ENCODE results near the gene BBS9. TPM values are rescaled to one million over a fixed set of nuclear protein-coding genes. Genes with fewer than 3 reads are reported as not detected.

Gene BBS9
- total and polyA plus RNA-seq, 5 experiments from 2014 or later = 11.2 to 31.8 (median 12.7) TPM

GRCh38 chr7:33630359-33630758 is 501.0 kb downstream of the BBS9 start:
- Mint-ChIP-seq H3K27ac (no peak overlapping the region), H3K9me3 (peaks cover 0 to 18% (median 7%) of the 10 kb centered on the region in 9 donors)

GRCh38 chr7:33632322-33632721 is 503.0 kb downstream of the BBS9 start:
- no peak for DNase-seq
- H3K9me3 Mint-ChIP-seq = no peaks in the 10 kb centered on the region
- ATAC-seq = no peak
- no peak overlapping the region for H3K4me3 Mint-ChIP-seq
- no peaks in the 10 kb centered on the region for H3K27me3 Mint-ChIP-seq
- no peak overlapping the region for H3K27ac Mint-ChIP-seq
- POLR2A ChIA-PET = no interaction called here
- peaks cover 0 to 5% (median 4%) of the 10 kb centered on the region in 3 donors for H3K36me3 Mint-ChIP-seq
- peaks cover 0 to 3% (median 0%) of the 10 kb centered on the region in 4 donors for H3K4me1 Mint-ChIP-seq

More at GRCh38 chr7:33630359-33630758, 501.0 kb downstream of the BBS9 start:
- DNase-seq = no peak
- Mint-ChIP-seq H3K4me1 (peaks cover 0 to 2% (median 0%) of the 10 kb centered on the region in 4 donors), H3K36me3 (peaks cover 9 to 15% (median 11%) of the 10 kb centered on the region in 3 donors), H3K27me3 (no peaks in the 10 kb centered on the region), H3K4me3 (no peak overlapping the region)
- POLR2A ChIA-PET = no interaction called here
- no peak for ATAC-seq

GRCh38 chr7:33632840-33633525 is 503.6 kb downstream of the BBS9 start:
- Mint-ChIP-seq H3K27me3 (no peaks in the 10 kb centered on the region), H3K4me1 (peaks cover 0 to 3% (median 0%) of the 10 kb centered on the region in 4 donors), H3K4me3 (no peak overlapping the region), H3K9me3 (no peaks in the 10 kb centered on the region), H3K27ac (no peak overlapping the region), H3K36me3 (peaks cover 0 to 5% (median 5%) of the 10 kb centered on the region in 3 donors)
- POLR2A ChIA-PET = no interaction called here
- ATAC-seq (no peak), DNase-seq (no peak)

- no peak overlapping the region for H3K4me3 Mint-ChIP-seq
- peaks cover 0 to 10% (median 5%) of the 10 kb centered on the region in 3 donors for H3K36me3 Mint-ChIP-seq
- ATAC-seq (no peak), DNase-seq (no peak)
- POLR2A ChIA-PET = no interaction called here
- no peak overlapping the region for H3K27ac Mint-ChIP-seq
- no peaks in the 10 kb centered on the region for H3K9me3 Mint-ChIP-seq
- no peaks in the 10 kb centered on the region for H3K27me3 Mint-ChIP-seq
- peaks cover 0 to 3% (median 0%) of the 10 kb centered on the region in 4 donors for H3K4me1 Mint-ChIP-seq
Observed at GRCh38 chr7:33634606-33635005, 505.2 kb downstream of the BBS9 start.

- no peak for ATAC-seq
- no peaks in the 10 kb centered on the region for H3K9me3 Mint-ChIP-seq
- no peaks in the 10 kb centered on the region for H3K27me3 Mint-ChIP-seq
- no peak overlapping the region for H3K4me3 Mint-ChIP-seq
- peaks cover 0 to 22% (median 3%) of the 10 kb centered on the region in 3 donors for H3K36me3 Mint-ChIP-seq
- no peak overlapping the region for H3K27ac Mint-ChIP-seq
- peaks cover 0 to 5% (median under 1%) of the 10 kb centered on the region in 4 donors for H3K4me1 Mint-ChIP-seq
- no peak for DNase-seq
- POLR2A ChIA-PET = no interaction called here
Observed at GRCh38 chr7:33636359-33636758, 507.0 kb downstream of the BBS9 start.

GRCh38 chr7:33639552-33640197 is 510.3 kb downstream of the BBS9 start:
- Mint-ChIP-seq H3K9me3 (no peaks in the 10 kb centered on the region), H3K4me1 (peaks cover 0 to 8% (median under 1%) of the 10 kb centered on the region in 4 donors), H3K27me3 (no peaks in the 10 kb centered on the region), H3K4me3 (no peak overlapping the region), H3K36me3 (peaks cover 0 to 35% (median 13%) of the 10 kb centered on the region in 3 donors), H3K27ac (no peak overlapping the region)
- no peak for DNase-seq
- POLR2A ChIA-PET = no interaction called here
- ATAC-seq = no peak

GRCh38 chr7:33640741-33641140 is 511.4 kb downstream of the BBS9 start:
- DNase-seq = no peak
- H3K27ac Mint-ChIP-seq = no peak overlapping the region
- ATAC-seq = no peak
- H3K4me1 Mint-ChIP-seq = peaks cover 0 to 8% (median under 1%) of the 10 kb centered on the region in 4 donors
- POLR2A ChIA-PET = no interaction called here
- H3K36me3 Mint-ChIP-seq = peaks cover 0 to 38% (median 18%) of the 10 kb centered on the region in 3 donors
- H3K4me3 Mint-ChIP-seq = no peak overlapping the region
- no peaks in the 10 kb centered on the region for H3K9me3 Mint-ChIP-seq
- H3K27me3 Mint-ChIP-seq = no peaks in the 10 kb centered on the region

- Mint-ChIP-seq H3K36me3 (peaks cover 6 to 46% (median 29%) of the 10 kb centered on the region in 3 donors), H3K9me3 (no peaks in the 10 kb centered on the region), H3K27ac (no peak overlapping the region), H3K27me3 (no peaks in the 10 kb centered on the region), H3K4me1 (peaks cover 0 to 8% (median 0%) of the 10 kb centered on the region in 4 donors), H3K4me3 (no peak overlapping the region)
- ATAC-seq = no peak
- POLR2A ChIA-PET = no interaction called here
- no peak for DNase-seq
Observed at GRCh38 chr7:33642312-33642711, 512.9 kb downstream of the BBS9 start.

GRCh38 chr7:33643530-33643929 is 514.2 kb downstream of the BBS9 start:
- no peak for DNase-seq
- no peaks in the 10 kb centered on the region for H3K27me3 Mint-ChIP-seq
- POLR2A ChIA-PET = no interaction called here
- no peak for ATAC-seq
- H3K27ac Mint-ChIP-seq = no peak overlapping the region
- H3K4me1 Mint-ChIP-seq = peaks cover 0 to 8% (median 0%) of the 10 kb centered on the region in 4 donors
- H3K9me3 Mint-ChIP-seq = no peaks in the 10 kb centered on the region
- peaks cover 9 to 45% (median 37%) of the 10 kb centered on the region in 3 donors for H3K36me3 Mint-ChIP-seq
- no peak overlapping the region for H3K4me3 Mint-ChIP-seq

GRCh38 chr7:33644489-33644888 is 515.1 kb downstream of the BBS9 start:
- Mint-ChIP-seq H3K4me1 (peaks cover 0 to 8% (median 0%) of the 10 kb centered on the region in 4 donors), H3K27ac (no peak overlapping the region), H3K9me3 (no peaks in the 10 kb centered on the region), H3K36me3 (peaks cover 9 to 42% (median 38%) of the 10 kb centered on the region in 3 donors), H3K4me3 (no peak overlapping the region), H3K27me3 (no peaks in the 10 kb centered on the region)
- ATAC-seq (no peak), DNase-seq (no peak)
- POLR2A ChIA-PET = no interaction called here

- POLR2A ChIA-PET = no interaction called here
- Mint-ChIP-seq H3K27ac (no peak overlapping the region), H3K4me1 (peaks cover 0 to 10% (median 0%) of the 10 kb centered on the region in 4 donors), H3K36me3 (peaks cover 9 to 42% (median 38%) of the 10 kb centered on the region in 3 donors), H3K4me3 (no peak overlapping the region), H3K9me3 (no peaks in the 10 kb centered on the region), H3K27me3 (no peaks in the 10 kb centered on the region)
- ATAC-seq (no peak), DNase-seq (no peak)
Observed at GRCh38 chr7:33645104-33645503, 515.7 kb downstream of the BBS9 start.

- H3K36me3 Mint-ChIP-seq = peaks cover 11 to 44% (median 30%) of the 10 kb centered on the region in 3 donors
- H3K9me3 Mint-ChIP-seq = no peaks in the 10 kb centered on the region
- H3K27me3 Mint-ChIP-seq = no peaks in the 10 kb centered on the region
- peaks cover 0 to 10% (median 0%) of the 10 kb centered on the region in 4 donors for H3K4me1 Mint-ChIP-seq
- POLR2A ChIA-PET = no interaction called here
- DNase-seq (no peak), ATAC-seq (no peak)
- no peak overlapping the region for H3K4me3 Mint-ChIP-seq
- H3K27ac Mint-ChIP-seq = no peak overlapping the region
Observed at GRCh38 chr7:33646166-33646565, 516.8 kb downstream of the BBS9 start.

GRCh38 chr7:33646891-33647391 is 517.6 kb downstream of the BBS9 start:
- no peaks in the 10 kb centered on the region for H3K27me3 Mint-ChIP-seq
- H3K4me1 Mint-ChIP-seq = peaks cover 0 to 10% (median 0%) of the 10 kb centered on the region in 4 donors
- no peaks in the 10 kb centered on the region for H3K9me3 Mint-ChIP-seq
- DNase-seq = no peak
- H3K36me3 Mint-ChIP-seq = peaks cover 13 to 51% (median 32%) of the 10 kb centered on the region in 3 donors
- H3K27ac Mint-ChIP-seq = no peak overlapping the region
- H3K4me3 Mint-ChIP-seq = no peak overlapping the region
- POLR2A ChIA-PET = no interaction called here
- no peak for ATAC-seq

Data from naive thymus-derived CD8-positive, alpha-beta T cell (primary cell).